ENCODE results near the gene PTAR1. TPM values are rescaled to one million over a fixed set of nuclear protein-coding genes. Genes with fewer than 3 reads are reported as not detected.

PTAR1 gene
- total RNA-seq, 1 experiment from 2014 or later = 22.9 TPM

DNA sequence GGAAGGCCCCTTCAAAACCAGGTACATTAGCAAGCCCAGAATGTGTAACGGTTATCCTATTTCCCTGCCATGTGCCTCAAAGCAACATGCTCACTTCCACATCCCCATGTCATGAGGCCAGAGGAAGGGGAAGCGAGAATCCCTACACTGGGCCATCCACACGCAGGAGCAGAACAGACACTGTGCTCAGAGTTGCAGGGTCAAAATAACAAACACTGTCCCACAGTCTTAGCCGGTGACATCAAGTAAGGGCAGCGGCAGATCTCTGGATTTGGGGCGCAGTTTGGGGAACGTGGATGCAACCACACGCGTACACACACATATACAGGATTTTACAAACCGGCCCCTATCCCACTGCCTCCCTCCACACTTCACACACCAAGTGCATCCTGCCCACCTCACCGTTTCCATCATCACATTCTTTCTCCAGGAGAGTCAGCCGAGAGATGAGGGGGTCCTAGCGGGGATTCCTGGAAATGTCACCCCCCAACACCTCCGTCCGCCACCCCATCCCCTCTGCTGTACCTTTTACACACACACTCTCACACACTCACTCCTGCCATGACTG, 88.4 kb downstream of the PTAR1 start:
- peak overlapping the region; percentile 69; the same call in 1 of the 2 replicates for H2AFZ ChIP-seq (ENCODE audit: low read length)
- H3K4me2 ChIP-seq (ENCODE audit: low read length) = peak overlapping the region; percentile 76; the same call in 1 of the 2 replicates
- H4K20me1 ChIP-seq (ENCODE audit: low read length) = no peaks in the 10 kb centered on the region
- no peak for ATAC-seq
- peak overlapping the region; percentile 63 for H3K4me3 ChIP-seq (ENCODE audit: low read length)
- H3K4me1 ChIP-seq (ENCODE audit: insufficient read depth, low read length) = peaks cover 20% of the 10 kb centered on the region
- no peaks in the 10 kb centered on the region for H3K9me3 ChIP-seq (ENCODE audit: low read length)
- no peaks in the 10 kb centered on the region for H3K9me2 ChIP-seq (replicated peaks; ENCODE audit: low read length)
- no TSS peak for BruUV-seq (replicated peaks)
- TF ChIP-seq, protein P1, sequence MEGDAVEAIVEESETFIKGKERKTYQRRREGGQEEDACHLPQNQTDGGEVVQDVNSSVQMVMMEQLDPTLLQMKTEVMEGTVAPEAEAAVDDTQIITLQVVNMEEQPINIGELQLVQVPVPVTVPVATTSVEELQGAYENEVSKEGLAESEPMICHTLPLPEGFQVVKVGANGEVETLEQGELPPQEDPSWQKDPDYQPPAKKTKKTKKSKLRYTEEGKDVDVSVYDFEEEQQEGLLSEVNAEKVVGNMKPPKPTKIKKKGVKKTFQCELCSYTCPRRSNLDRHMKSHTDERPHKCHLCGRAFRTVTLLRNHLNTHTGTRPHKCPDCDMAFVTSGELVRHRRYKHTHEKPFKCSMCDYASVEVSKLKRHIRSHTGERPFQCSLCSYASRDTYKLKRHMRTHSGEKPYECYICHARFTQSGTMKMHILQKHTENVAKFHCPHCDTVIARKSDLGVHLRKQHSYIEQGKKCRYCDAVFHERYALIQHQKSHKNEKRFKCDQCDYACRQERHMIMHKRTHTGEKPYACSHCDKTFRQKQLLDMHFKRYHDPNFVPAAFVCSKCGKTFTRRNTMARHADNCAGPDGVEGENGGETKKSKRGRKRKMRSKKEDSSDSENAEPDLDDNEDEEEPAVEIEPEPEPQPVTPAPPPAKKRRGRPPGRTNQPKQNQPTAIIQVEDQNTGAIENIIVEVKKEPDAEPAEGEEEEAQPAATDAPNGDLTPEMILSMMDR (conservative IDR thresholded peaks at IDR 0.05; ENCODE audit: low read depth, low read length) = no peak
- TF ChIP-seq EZH2phosphoT487 (IDR thresholded peaks at IDR 0.05; ENCODE audit: borderline replicate concordance, low read length) = no peak
- no peak for TF ChIP-seq EZH2 (IDR thresholded peaks at IDR 0.05; ENCODE audit: low read length, unreplicated experiment)
- no peaks in the 10 kb centered on the region for H3K36me3 ChIP-seq (ENCODE audit: low read depth, low read length)
- H3K9ac ChIP-seq (ENCODE audit: low read length) = no peak overlapping the region
- ChIA-PET CTCF (interaction anchor here (0.6 kb wide), 1 partner anchor 260 kb away, joined by 3 read pairs; no protein-coding TSS in a partner anchor), POLR2A (ENCODE audit: unreplicated experiment) (no interaction called here)
- H3K79me2 ChIP-seq (ENCODE audit: low read length) = no peaks in the 10 kb centered on the region
- intact Hi-C loops (cut with micrococcal nuclease) = loop anchor here (10.0 kb wide), 3 partner anchors 83 to 263 kb away; no protein-coding TSS in a partner anchor
- no peak for DNase-seq
- peaks cover 13% of the 10 kb centered on the region; the same call in 1 of the 2 replicates for H3K27me3 ChIP-seq (ENCODE audit: low read length)
- no peak overlapping the region for H3K27ac ChIP-seq (ENCODE audit: low read length)
- no peaks in the 10 kb centered on the region for H3F3A ChIP-seq (ENCODE audit: low read length, unreplicated experiment)

DNA sequence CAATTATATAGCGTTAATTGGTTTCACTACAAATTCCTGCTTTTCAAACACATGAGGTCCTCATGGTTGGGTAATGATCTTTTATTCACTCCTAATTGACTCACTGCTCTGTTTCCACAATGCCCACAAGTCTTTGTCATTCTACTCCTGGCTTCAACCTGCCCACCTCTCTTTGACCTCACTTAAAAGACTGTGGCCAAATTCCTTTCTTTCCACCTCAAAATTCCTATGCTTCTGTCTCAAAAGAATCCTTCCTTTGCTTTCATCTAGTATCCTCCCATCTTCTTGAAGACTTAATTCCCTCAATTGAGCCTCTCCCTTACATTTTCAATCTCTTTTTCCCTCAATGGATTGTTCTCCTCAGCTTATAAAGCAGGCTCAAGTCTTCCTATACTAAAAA, 92.5 kb downstream of the PTAR1 start:
- Histone ChIP-seq H3F3A (ENCODE audit: low read length, unreplicated experiment) (no peaks in the 10 kb centered on the region), H3K27ac (ENCODE audit: low read length) (no peak overlapping the region), H3K9me2 (replicated peaks; ENCODE audit: low read length) (no peaks in the 10 kb centered on the region), H2AFZ (ENCODE audit: low read length) (no peak overlapping the region), H3K79me2 (ENCODE audit: low read length) (no peaks in the 10 kb centered on the region), H3K4me3 (ENCODE audit: low read length) (no peak overlapping the region), H3K4me2 (ENCODE audit: low read length) (no peak overlapping the region), H4K20me1 (ENCODE audit: low read length) (no peaks in the 10 kb centered on the region), H3K36me3 (ENCODE audit: low read depth, low read length) (no peaks in the 10 kb centered on the region), H3K27me3 (ENCODE audit: low read length) (peaks cover 17% of the 10 kb centered on the region; the same call in 1 of the 2 replicates), H3K4me1 (ENCODE audit: insufficient read depth, low read length) (no peaks in the 10 kb centered on the region), H3K9ac (ENCODE audit: low read length) (no peak overlapping the region), H3K9me3 (ENCODE audit: low read length) (no peaks in the 10 kb centered on the region)
- ChIA-PET CTCF (no interaction called here), POLR2A (ENCODE audit: unreplicated experiment) (no interaction called here)
- DNase-seq (no peak), ATAC-seq (no peak)
- no TSS peak for BruUV-seq (replicated peaks)
- intact Hi-C loops (cut with micrococcal nuclease) = no loop called here
- TF ChIP-seq EZH2phosphoT487 (IDR thresholded peaks at IDR 0.05; ENCODE audit: borderline replicate concordance, low read length) (no peak), EZH2 (IDR thresholded peaks at IDR 0.05; ENCODE audit: low read length, unreplicated experiment) (no peak)
- TF ChIP-seq, protein P1 (conservative IDR thresholded peaks at IDR 0.05; ENCODE audit: low read depth, low read length) = no peak

DNA sequence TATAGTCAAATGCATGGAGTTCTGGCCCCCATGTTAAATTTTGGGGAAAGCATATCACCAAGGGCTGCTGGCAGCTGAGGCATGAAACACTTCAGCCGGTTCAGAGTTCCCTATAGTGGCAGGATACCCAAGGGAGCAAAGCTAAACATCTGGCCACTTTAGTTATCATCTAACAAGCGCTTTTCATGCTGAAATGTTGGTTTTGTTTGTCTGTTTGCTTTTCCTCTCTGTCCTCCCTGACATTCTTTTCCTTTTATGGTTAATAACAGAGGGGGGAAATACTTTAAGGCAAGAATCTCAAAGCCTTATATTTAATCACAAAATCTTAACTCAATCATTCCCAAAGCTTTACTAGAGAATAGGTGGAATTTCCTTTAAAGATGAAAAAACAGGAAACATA, 99.5 kb downstream of the PTAR1 start:
- Histone ChIP-seq H3K9me2 (replicated peaks; ENCODE audit: low read length) (no peaks in the 10 kb centered on the region), H3K4me3 (ENCODE audit: low read length) (no peak overlapping the region), H4K20me1 (ENCODE audit: low read length) (no peaks in the 10 kb centered on the region), H3K9ac (ENCODE audit: low read length) (no peak overlapping the region), H3K36me3 (ENCODE audit: low read depth, low read length) (no peaks in the 10 kb centered on the region), H3K79me2 (ENCODE audit: low read length) (no peaks in the 10 kb centered on the region), H3K27me3 (ENCODE audit: low read length) (0 out of 2 replicates have a peak, but pooled peaks cover 4% of the 10 kb centered on the region), H3K4me2 (ENCODE audit: low read length) (no peak overlapping the region), H3F3A (ENCODE audit: low read length, unreplicated experiment) (no peaks in the 10 kb centered on the region), H3K4me1 (ENCODE audit: insufficient read depth, low read length) (no peaks in the 10 kb centered on the region), H3K9me3 (ENCODE audit: low read length) (no peaks in the 10 kb centered on the region), H3K27ac (ENCODE audit: low read length) (no peak overlapping the region), H2AFZ (ENCODE audit: low read length) (no peak overlapping the region)
- TF ChIP-seq EZH2 (IDR thresholded peaks at IDR 0.05; ENCODE audit: low read length, unreplicated experiment) = no peak
- TF ChIP-seq EZH2phosphoT487 (IDR thresholded peaks at IDR 0.05; ENCODE audit: borderline replicate concordance, low read length) = no peak
- TF ChIP-seq, protein P1 (conservative IDR thresholded peaks at IDR 0.05; ENCODE audit: low read depth, low read length) = no peak
- ATAC-seq (no peak), DNase-seq (no peak)
- POLR2A ChIA-PET (ENCODE audit: unreplicated experiment) = no interaction called here
- CTCF ChIA-PET = no interaction called here
- intact Hi-C loops (cut with micrococcal nuclease) = no loop called here
- no TSS peak for BruUV-seq (replicated peaks)

Data from PC-3 (cell line).